Activated T-helper 2 cell treated with anti-CD3 and anti-CD28 coated beads, Interferon-gamma antibody, Interleukin-2, Interleukin-4, amounts not matched to agents 10 μg/mL and 5 μg/mL and 100 μg/mL, durations not matched to agents 14 hours and 24 hours and 36 hours (primary cell): ENCODE results near the gene ZBTB22. TPM values are rescaled to one million over a fixed set of nuclear protein-coding genes. Genes with fewer than 3 reads are reported as not detected.

Source experiments
- DNase-seq: peaks from one replicate; pipeline ENCODE4 v3.0.0; 2021; ENCODE audit warnings: low spot score
- H3K27ac Mint-ChIP-seq: one replicate; pipeline ENCODE4 v1.8.0; 2021; ENCODE audit warnings: mixed read lengths
- H3K27me3 Mint-ChIP-seq: one replicate; pipeline ENCODE4 v1.8.0; 2021; ENCODE audit warnings: low read depth, mixed read lengths
- H3K36me3 Mint-ChIP-seq: one replicate; pipeline ENCODE4 v1.8.0; 2021; ENCODE audit warnings: low read depth, mixed read lengths
- H3K4me1 Mint-ChIP-seq: one replicate; pipeline ENCODE4 v1.8.0; 2021; ENCODE audit warnings: low read depth, mixed read lengths
- H3K4me3 Mint-ChIP-seq: one replicate; pipeline ENCODE4 v1.8.0; 2021; ENCODE audit warnings: low read depth, mild to moderate bottlenecking, moderate library complexity, mixed read lengths
- H3K9me3 Mint-ChIP-seq: one replicate; pipeline ENCODE4 v1.8.0; 2021; ENCODE audit warnings: mixed read lengths
- intact Hi-C: fragments of 100-400 bp; cut with micrococcal nuclease; formaldehyde crosslinking; loops from one replicate; pipeline ENCODE4 v1.15.1; 2023
- total RNA-seq: library from RNA; stranded (reverse); gene quantifications from 2 replicates; pipeline ENCODE4 v1.2.3, GENCODE V29; 2022

The ZBTB22 gene
- total RNA-seq, 1 donor from 2014 or later, result 14.4 TPM

DNA sequence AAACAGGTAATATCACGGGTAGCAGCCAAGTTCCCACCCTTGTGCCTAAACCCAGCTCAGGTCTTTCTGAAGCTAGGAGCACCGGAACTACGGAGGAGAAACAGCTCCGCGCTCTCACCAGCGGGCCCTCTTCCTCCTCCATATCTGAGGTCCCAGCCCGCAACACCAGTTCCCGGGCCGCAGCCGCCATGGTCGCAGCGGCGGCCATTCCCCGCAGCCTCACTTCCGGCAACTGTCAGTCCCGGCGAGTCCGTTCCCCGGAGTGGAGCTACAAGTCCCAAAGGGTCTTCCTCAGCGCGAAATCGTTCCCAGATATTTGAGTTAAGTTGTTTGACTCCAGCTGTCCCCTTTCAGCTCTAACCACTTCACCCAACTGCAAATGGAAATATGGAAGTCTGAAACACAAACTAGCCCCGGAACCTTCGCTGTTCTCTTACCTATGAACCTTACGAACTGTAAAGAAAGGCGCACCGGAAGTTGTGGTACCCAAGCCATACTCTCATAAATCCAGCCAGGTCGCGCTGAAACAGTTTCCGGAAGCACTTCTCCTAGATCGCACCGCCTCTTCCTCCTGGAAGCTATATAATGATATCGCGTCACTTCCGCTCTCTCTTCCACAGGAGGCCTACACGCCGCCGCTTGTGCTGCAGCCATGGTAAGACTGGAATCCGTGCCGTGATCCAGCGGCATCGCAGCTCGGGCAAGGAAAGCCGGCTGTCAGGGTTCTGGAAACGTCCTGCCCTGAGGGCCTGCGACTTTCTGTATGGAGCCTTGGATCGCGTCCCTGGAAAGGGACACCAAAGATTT, 45.9 kb downstream of the ZBTB22 start, which contains the start of the genes RPS18 and VPS52:
Gene RPS18, plus strand, starts transcription at position 608 of the 807 bp plus-strand sequence. Its CDS starts 45 bp downstream, at position 653.
Gene VPS52, minus strand, starts transcription at position 409 of the 807 bp plus-strand sequence. Its CDS starts 201 bp downstream, at position 208.
- Mint-ChIP-seq H3K9me3 (no peaks in the 10 kb centered on the region), H3K36me3 (peaks cover 85% of the 10 kb centered on the region), H3K27ac (peak within 1 kb of the TSS; percentile 100), H3K27me3 (no peaks in the 10 kb centered on the region), H3K4me1 (peaks cover 31% of the 10 kb centered on the region), H3K4me3 (peak within 1 kb of the TSS; percentile 98)
- intact Hi-C loops, result loop anchor here (1.0 to 10.0 kb wide), 6 partner anchors 18 to 153 kb away; partner anchors contain the start of genes PFDN6, RXRB, SLC39A7 and SYNGAP1
- DNase-seq, result peak; percentile 92

DNA sequence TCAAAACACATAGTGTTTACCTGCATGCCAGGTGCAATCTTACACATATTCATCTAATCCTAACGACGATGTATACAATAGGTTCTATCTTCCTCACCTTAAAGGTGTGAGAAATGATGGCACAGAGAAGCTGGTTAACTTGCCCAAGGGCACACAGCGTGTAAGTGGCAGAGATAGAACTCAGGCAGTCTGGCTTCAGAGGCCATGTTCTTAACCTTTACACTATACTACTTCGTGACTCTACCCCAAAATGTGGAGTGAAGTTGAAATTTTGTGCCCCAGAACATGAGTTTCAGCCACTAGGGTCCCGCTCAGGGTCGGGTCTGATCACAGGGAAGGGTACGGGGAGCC, 46.5 kb downstream of the ZBTB22 start:
- no peak for DNase-seq
- H3K4me1 Mint-ChIP-seq, result peaks cover 25% of the 10 kb centered on the region
- H3K9me3 Mint-ChIP-seq, result no peaks in the 10 kb centered on the region
- H3K27me3 Mint-ChIP-seq, result no peaks in the 10 kb centered on the region
- peak overlapping the region; percentile 100 for H3K27ac Mint-ChIP-seq
- peaks cover 85% of the 10 kb centered on the region for H3K36me3 Mint-ChIP-seq
- peak overlapping the region; percentile 98 for H3K4me3 Mint-ChIP-seq
- intact Hi-C loops, result loop anchor here (1.0 to 10.0 kb wide), 5 partner anchors 18 to 154 kb away; partner anchors contain the start of genes PFDN6, RXRB, SLC39A7 and SYNGAP1

Other genes starting within 250 kb of the ZBTB22 start
- 57.1 and 58.9 TPM in 2 replicates for gene HLA-DPA1, start 244.1 kb downstream of the ZBTB22 start, total RNA-seq
- 11.8 and 12.6 TPM in 2 replicates for gene HLA-DPB1, start 241.8 kb downstream of the ZBTB22 start, total RNA-seq
- 0.34 and 0.37 TPM in 2 replicates for gene COL11A2, start 125.3 kb downstream of the ZBTB22 start, total RNA-seq
- 47.8 and 50.0 TPM in 2 replicates for gene RXRB, start 117.1 kb downstream of the ZBTB22 start, total RNA-seq
- gene SLC39A7, start 116.9 kb downstream of the ZBTB22 start, total RNA-seq, result 63.8 and 69.6 TPM in 2 replicates
- 14.7 and 18.2 TPM in 2 replicates for gene HSD17B8, start 113.1 kb downstream of the ZBTB22 start, total RNA-seq
- 46.0 and 46.1 TPM in 2 replicates for gene RING1, start 109.2 kb downstream of the ZBTB22 start, total RNA-seq
- gene VPS52, start 45.9 kb downstream of the ZBTB22 start, total RNA-seq, result 53.4 and 56.7 TPM in 2 replicates
- gene RPS18, start 45.7 kb downstream of the ZBTB22 start, total RNA-seq, result 3,099 and 3,143 TPM in 2 replicates
- gene B3GALT4, start 40.6 kb downstream of the ZBTB22 start, total RNA-seq, result 5.1 and 6.5 TPM in 2 replicates
- 87.3 and 98.3 TPM in 2 replicates for gene WDR46, start 28.5 kb downstream of the ZBTB22 start, total RNA-seq
- gene PFDN6, start 28.1 kb downstream of the ZBTB22 start, total RNA-seq, result 104 and 117 TPM in 2 replicates
- gene RGL2, start 18.8 kb downstream of the ZBTB22 start, total RNA-seq, result 31.5 and 32.9 TPM in 2 replicates
- 274 and 276 TPM in 2 replicates for gene TAPBP, start 3.7 kb downstream of the ZBTB22 start, total RNA-seq
- 61.5 and 64.7 TPM in 2 replicates for gene DAXX, start 5.2 kb upstream of the ZBTB22 start, total RNA-seq
- 78.3 and 80.9 TPM in 2 replicates for gene KIFC1, start 74.1 kb upstream of the ZBTB22 start, total RNA-seq
- 33.0 and 39.1 TPM in 2 replicates for gene PHF1, start 93.3 kb upstream of the ZBTB22 start, total RNA-seq
- 143 and 146 TPM in 2 replicates for gene CUTA, start 100.4 kb upstream of the ZBTB22 start, total RNA-seq
- 60.1 and 71.3 TPM in 2 replicates for gene SYNGAP1, start 102.3 kb upstream of the ZBTB22 start, total RNA-seq
- gene ZBTB9, start 136.8 kb upstream of the ZBTB22 start, total RNA-seq, result 11.4 and 11.5 TPM in 2 replicates